ENCODE data around the gene DEFB112.

Gene DEFB112, protein sequence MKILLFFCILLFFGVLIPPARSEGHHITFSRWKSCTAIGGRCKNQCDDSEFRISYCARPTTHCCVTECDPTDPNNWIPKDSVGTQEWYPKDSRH

DNA sequence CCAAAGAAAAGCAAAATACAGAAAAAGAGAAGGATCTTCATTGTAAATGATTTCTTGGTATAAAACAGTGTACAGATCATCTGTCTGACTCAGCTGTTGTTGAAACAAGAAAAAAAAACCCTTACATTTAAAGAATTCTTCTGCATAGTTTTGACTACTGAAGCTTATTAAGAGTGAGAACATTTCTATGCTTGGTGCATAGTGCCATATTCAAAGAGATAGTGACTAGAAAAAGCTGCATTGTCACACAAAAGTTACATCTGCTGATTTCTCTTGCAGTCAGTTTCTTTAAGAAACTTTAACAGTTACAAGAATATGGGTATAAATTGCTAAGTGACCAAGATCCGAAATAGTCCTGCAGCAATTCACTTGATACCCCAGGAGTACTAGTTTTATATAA is at the start of gene DEFB112:
TSS of gene DEFB112 (minus strand) at position 101 of the 400 bp plus-strand sequence. CDS start at position 41, 60 bp downstream.
- DNase-seq: no peak

DNA sequence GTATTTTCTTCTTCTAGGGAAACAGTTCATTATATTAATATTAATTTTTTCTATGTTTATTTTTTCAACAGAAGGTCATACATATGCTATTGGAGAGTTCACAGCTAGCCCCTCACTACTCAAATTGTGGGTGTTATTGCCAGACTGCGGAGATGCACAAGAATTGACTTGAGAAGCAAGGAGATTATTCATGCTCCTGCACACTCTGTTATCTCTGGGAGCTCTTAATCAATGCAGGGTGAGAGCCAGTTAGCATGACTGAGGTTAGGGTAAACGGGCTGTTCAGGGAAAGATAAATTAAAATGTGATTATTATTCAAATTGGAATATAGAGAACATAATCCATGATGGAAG is 48.9 kb upstream of the DEFB112 start:
- no peak for DNase-seq

DNA sequence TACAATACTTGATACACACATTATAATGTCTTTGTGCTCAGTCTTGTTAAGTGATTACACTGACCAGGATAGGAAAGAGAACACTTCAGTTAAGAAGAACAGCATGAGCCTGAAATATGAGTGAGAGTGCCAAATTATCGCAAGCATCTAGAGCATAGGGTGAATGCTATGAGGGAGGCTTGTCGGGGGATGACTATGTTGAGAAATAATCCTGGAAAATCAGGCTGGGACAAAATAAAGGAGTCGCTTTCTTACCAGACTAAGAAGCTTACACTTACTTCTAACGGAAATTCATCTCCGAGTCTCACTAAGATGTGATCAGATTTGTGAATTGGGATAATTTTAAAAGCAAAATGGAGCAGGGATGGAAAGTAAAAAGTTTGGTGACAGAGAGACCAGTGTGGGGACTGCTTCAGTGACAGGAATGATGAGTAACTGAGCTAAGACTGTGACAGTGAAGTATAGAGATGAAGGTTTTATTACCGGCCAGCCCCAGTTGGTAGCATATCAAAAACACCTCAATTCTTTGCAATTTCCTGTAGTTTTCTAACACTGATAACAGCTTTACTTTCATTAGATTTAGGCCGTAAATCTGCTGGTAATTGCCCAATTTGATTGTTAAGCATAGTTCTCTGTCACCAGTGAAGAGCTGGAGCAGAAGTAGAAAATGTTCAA is 48.4 kb upstream of the DEFB112 start:
- DNase-seq: no peak

DNA sequence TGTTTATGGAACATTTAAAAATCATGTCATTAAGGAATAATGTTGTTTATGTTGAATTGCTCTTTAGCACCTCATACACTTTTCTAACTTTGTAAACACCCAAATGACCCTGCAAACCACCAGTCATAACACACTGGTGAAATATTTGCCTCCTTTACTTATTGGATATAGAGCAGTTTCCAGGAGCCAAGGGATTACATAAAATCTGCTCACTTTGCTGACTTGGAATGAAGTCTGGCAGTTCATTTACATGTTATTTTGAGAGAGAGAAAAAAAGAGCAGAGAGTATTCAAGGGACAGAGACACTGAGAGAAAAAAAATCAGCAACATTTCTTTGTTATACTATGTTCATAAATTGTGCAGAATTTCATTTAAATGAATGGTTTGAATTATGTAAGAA is 46.6 kb upstream of the DEFB112 start:
- DNase-seq: no peak

DNA sequence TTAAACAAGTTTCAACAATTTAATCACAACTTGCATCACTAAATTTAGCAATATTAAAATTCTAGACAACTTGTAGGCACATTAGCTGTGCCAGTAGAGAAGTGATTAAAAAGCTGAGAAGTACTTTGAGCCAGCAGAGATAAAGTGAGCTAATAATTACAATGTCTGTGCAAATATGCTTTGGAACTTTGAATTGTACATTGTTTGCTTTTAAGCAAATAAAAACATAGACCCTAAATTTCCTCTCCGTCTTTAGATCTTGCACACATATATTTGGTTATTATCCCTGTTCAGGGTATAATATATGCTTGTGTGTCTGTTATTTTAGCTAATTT is 44.2 kb upstream of the DEFB112 start:
- no peak for DNase-seq

DNA sequence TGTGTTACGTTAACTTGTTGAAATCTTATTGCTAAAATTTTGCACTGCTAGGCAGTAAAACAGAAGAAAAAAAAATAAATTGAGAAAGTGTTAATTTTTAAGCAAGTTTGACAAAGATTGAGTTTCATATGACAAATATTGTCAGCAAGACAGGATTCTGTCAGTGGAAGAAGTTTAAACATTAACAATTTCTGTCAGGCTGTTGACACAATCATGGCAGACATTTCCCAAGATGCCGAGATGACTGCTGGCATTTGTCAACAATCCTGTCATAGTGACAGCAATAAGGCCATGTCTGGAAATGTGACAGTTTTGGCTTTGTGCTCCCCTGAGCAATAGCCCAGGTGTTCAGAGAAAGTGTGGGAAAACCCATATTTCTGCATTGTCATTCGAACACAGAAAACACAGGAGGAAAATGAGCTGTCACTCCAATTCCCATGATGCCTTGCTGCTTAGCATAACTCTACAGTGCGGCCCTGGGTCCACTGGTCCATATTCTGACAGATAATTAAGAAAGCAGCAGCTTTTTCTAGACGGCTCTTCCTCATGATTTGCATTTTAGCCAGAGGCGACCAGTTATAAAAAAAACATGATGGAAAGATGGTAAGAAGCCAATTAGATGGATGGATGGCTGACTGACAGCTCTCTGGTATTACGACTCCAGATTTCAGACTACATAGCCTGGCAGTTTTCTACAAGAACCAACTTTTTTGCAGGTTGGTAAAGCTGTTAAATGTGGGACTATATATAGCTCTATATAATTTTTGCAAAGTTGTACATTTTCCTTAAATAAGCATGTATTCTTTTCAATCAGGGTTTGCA is 43.6 kb upstream of the DEFB112 start:
- DNase-seq: no peak

DNA sequence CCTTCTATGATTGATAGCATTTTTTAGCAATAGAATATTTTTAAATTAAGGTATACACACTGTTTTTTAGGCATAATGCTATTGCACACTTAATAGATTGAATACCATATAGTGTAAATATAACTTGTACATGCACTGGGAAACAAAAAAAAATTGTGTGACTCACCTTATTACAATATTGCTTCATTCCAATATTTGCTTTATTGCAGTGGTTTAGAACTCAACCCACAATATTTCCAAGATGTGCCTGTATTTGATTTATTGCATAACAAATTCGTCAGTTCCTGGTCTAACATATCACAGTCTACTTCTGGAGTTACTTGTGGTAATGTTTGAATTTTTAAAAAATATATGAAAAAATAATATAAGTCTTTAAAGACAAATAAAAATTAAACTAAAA is 41.9 kb upstream of the DEFB112 start:
- DNase-seq: no peak

DNA sequence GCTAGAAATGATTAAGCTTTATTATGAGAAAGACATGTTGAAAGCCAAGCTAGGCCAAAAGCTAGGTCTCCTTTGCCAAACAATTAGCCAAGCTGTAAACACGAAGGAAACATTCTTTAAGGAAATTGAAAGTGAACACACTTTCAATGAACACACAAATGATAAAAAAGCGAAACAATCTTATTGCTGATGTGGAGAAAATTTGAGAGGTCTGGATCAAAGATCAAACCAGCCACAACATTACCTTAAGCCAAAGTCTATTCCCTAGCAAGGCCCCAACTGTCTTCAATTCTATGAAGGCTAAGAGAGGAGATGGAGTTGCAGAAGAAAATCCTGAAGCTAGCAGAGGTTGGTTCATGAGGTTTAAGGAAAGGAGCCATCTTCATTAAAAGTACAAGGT is 40.2 kb upstream of the DEFB112 start:
- DNase-seq: no peak

DNA sequence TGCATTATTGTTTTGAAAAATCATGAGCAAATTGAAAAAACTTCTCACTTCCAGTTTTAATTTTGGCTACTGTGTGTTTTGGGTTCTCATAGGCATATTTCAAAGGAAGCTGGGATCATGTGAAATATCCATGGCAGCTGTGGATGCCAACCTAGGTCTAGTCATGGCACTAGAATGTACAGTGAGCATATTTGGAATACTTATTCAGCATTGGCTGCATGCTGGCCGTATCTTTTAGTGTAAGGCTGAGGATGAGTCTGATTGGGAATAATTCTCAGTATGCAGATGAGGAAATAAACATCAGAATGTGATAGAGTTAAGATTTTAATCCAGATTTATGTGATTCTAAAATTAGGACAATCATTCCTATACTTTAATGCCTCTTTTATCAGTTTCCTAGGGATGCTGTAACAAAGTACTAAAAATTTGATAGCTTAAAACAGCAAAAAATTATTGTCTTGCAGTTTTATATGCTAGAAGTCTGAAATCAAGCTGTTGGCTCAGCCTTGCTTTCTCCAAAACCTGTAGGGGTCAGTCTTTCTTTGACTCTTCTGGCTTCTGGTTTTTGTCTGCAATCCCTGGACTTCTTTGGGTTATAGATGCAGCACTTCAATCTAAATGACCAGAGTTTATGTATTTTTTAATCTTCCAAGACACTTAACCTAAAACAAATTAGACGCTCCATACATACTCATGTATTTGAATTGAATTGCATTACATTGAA is 37.7 kb upstream of the DEFB112 start:
- no peak for DNase-seq

DNA sequence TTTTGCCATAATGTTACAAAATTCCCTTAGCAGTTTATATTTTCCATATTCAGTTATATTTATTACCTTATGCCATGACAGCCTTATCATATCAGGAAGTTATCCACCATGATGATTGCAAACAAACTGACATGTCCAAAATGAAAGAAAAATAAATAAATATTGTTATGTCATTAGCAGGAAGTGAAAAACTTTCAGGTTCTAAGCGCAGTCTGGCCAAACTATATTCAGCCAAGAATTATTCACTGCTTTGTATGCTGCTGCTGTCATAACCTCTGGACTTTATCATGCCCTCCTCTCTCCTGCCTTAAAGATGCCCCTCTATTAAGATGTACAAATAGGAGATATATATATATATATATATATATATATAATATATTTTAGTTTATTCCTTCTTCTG is 27.7 kb upstream of the DEFB112 start:
- no peak for DNase-seq

DNA sequence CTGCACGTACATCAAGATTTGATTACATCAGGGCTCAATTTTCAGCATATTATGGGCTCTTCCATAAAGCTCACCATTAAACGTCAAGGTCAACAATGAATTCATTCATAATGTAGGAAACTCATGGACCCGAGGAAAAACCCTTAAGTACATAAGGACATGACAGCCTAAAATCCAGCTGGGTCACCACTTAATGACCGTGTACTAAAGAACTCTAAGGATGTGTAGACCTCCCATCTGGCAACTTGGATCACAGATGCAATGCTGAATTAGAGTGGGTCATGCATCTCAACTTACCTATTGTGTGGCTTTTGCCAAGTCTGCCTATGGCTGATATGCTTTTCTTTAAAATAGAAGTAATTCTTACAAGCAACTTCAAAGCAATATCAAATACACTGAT is 26.7 kb upstream of the DEFB112 start:
- no peak for DNase-seq

DNA sequence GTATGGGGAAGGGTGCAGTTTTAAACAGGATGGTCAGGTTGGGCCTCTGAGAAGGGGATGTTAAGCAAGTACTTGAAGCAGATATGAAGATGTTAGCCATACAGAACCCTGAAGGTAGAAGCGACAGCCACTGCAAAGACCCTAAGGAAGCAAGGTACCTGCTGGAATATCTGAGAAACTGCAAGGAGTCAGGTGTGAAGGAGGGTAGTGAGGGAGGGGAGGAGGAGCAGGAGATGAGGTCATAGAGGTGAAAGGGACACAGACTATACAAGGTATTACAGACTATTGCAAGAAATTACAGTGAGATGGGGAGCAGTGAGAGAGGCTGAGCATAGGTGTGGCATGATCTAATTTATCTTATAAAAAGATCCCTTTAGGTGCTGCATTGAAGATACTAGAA is 22.2 kb upstream of the DEFB112 start:
- DNase-seq: no peak

DNA sequence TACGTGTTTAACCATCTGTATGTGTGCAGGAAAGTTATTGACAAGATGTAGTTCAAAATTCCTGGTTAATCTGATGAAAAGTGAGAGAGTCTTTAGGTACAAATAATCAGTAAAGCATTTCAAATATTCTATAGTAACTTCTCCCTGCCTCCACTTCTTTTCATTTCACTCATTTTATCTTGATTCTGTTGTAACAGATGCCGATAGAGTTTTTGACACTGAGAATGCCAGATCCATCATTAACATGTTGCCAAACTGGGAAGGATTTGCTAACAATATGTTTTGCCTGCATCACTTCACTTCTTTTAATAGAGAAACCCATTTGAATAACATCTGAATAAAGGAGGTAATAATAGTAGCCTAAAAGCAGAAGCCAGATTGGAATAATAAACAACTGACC is 20.4 kb upstream of the DEFB112 start:
- no peak for DNase-seq

DNA sequence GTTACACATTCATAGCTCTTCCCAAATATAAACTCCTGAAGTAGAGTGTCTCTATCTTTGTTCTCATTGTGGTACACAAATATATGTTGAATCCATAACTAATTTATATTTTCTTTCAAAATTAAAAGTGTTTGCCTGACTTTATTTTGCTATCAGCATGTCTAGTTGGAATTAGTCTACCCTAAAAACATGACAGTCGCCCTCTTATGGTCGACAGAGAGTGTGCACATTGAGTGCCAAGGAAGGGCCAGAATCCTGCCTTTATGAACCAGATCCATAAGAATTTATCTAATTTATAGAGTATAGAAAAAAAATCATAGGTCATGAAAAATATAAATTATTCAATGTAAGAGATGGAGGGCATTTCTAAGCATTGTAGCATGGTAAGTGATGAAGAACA is 12.3 kb upstream of the DEFB112 start:
- DNase-seq: no peak

DNA sequence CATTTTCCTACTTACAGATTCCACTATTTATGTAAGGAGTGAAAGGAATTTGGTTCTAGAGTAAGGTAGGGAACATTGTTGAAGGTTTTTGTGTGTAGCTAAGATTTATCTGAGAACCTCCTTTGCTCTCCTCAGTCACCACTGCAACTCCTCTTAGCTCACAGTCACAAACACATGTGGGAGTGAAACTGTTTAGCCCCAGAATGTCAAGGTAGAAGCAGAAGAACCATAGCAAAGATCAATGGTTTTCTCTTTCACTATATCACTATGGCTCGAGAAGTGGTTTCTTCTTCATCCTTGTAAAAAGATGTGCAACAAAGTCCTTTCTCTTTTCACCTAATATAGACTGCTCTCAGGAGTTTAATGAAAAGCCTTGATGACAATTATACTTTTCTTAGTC is 6.5 kb upstream of the DEFB112 start:
- DNase-seq: no peak

DNA sequence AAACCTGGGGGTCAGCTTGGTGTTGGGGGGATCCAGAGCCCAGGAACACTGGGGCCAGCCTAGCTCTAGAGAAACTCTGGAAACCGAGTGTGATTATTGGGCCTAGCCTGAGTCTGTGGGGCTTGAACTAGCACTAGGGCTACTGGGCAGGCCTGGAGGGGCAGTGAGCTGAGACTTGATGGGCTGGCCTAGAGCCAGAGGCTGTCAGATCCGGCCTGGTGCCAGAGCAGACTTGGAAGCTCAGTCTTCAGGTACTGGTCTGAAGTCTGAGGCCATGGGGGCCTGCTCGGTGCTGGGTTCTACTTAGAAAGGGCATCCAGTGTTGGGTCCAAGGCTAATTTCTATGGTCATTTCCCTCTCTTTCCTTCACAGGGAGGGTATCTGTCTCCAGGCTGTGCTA is 2.7 kb downstream of the DEFB112 start:
- no peak for DNase-seq

DNA sequence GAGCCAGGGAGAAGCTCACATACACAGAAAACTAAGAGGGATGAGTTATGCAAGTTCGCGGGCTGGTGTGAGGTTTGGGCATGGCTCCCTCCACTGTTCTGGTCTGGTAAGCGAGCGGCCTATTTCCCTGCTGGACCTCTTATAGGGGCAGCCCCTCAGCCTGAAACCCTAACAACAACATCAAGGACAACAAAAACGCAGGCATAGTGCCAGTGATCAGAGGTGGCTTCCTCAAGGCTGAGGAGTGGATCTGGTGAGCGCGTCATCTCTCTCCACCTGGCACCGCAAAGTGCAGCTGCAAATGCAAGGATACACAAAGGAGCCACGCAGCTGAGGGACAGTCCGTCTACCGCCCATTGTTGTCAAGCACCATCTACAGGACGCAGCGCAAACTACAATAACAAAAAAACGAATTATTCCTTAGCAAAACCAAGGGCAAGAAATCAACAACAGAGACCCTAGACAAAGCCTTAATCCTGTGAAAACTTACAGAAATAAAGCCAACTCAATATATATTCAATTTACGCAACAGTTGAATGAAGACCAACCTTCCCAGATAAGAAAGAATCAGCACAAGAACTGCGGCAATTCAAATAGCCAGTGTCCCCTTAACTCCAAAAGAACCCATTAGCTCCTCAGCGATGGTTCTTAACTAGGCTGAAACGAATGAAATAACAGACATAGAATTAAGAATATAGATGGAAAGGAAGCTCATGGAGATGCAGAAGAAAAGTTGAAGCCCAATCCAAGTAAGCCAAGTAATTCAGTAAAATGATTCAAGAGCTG is 18.8 kb downstream of the DEFB112 start:
- DNase-seq: no peak

DNA sequence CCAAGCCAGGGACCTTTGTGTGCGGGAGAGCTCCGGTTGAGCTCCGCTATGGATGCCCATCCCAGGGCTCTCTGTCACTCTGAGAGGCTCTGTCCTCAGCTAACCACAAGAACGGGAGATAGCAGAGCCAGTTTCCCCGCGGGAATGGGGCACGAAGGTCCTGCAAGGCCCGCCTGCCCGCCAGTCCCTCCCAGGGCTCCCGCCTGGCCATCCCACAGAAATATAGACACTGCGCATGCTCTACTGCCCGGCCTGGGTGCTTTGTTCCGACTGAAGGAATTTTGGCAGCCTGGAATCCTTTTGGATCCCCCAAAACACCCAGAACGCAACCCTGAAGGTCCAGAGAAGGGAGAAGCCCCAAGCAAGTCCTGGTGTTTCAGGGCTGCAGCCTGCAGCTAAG is 19.4 kb downstream of the DEFB112 start:
- DNase-seq: no peak

DNA sequence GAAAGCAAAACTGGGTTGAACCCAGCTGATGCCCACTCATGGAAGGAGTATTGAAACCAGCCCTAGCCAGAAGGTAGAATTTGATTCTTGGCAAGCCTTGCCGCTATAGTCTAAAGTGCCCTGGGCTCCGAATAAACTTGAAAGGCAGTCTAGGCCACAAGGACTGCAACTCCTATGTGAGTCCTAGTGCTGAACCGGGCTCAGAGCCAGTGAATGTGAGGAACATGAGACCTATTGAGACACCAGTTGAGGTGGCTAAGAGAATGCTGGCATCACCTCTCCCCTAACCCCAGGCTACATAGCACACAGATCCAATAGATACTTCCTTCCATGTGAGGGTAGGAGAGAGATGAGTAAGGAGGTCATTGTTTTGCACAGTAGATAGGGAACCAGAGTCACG is 24.5 kb downstream of the DEFB112 start:
- DNase-seq: no peak

DNA sequence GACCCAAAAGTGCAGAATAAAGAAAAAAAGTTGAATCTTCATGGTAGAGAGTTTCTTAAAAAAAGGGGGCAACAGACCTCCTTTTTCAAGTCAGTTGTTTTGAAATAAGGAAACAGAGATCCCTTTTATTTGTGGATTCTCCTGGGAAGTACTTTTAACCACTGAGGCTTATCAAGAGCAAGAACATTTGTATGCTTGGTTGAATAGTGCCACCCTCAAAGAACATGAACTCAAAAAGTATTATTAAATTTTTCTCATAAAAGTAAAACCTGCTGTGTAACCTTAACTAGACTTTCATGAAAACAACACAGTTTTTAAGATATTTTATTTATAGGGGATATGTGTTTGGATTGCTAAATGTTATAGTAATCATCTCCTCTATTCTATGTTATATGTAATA is 27.8 kb downstream of the DEFB112 start, which contains the start of gene DEFB110:
TSS of gene DEFB110 (minus strand) at position 101 of the 400 bp plus-strand sequence. CDS start at position 42, 59 bp downstream.
- no peak for DNase-seq

DNA sequence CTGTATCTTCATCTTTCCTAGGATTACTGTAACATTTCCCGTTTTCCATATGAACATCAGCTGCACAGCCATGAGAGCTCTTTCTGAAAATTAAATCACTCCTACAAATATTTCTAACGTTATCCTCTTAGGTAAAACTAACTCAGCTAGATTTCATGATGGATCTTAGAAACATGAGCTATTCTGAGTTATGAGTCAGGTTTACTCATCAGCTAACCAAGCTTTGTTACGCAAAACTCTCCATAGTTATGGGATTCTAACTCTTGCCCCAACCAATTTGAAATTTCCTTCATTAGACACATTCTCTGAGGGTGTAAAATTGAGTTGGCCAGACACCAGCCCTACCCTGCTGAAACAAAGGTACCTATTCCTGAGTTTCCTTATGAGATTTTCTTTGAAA is 41.9 kb downstream of the DEFB112 start:
- DNase-seq: no peak

DNA sequence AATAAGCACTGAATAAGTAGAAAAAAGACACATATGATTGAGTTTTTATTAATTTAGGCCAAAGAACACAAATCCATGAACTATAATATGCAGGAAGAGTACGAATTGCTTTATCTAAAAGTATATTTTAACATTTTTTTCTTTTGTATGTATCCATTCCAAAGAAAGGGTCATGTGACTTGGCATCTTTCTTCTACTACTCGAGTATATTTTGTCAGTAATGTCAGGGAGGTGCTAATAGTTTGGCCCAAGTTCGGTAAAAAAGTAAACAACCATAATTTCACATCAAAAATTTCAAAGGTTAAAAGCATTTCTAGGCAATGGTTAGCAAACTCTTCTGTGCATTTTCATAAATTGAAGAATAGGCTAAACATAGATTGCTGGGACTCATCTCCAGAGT is 46.6 kb downstream of the DEFB112 start:
- DNase-seq: no peak

DNA sequence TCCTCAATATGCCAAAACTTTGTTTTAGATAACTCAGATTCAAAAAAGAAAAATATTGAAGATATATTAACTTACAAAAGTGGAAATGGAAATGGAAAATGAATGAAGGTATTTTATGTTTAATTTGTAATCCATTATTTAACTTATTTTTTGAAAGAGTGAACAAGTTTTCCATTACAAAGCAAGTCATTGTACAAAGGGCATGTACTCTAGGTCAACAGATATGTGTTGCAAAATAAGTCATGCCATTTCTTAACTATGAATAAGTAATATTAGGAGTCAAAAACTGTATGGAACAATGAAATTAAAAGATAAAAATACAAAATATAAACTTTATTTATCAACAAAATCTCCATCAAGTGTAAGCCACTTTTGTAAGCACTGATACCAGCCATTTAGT is 54.5 kb downstream of the DEFB112 start:
- DNase-seq: no peak
